NCI-H510A (cell line): ENCODE measurements around the gene FASTKD1.

Source experiments
- DNase-seq: peaks from one replicate; lab custom pipeline; 2025; lab: John Stamatoyannopoulos, UW

The FASTKD1 gene

GRCh38 chr2:169507698-169508097 lies 66.0 kb downstream of the FASTKD1 start:
- DNase-seq, result no peak

- DNase-seq, result no peak
Measured at GRCh38 chr2:169504651-169505050, 69.0 kb downstream of the FASTKD1 start.

GRCh38 chr2:169495310-169495928 lies 78.2 kb downstream of the FASTKD1 start:
- DNase-seq, result no peak

- DNase-seq, result no peak
Measured at GRCh38 chr2:169493360-169493759, 80.3 kb downstream of the FASTKD1 start.

- DNase-seq, result no peak
Measured at GRCh38 chr2:169491378-169491777, 82.3 kb downstream of the FASTKD1 start.

GRCh38 chr2:169490834-169491233 lies 82.8 kb downstream of the FASTKD1 start:
- DNase-seq, result no peak

- no peak for DNase-seq
Measured at GRCh38 chr2:169486487-169486886, 87.2 kb downstream of the FASTKD1 start.

- DNase-seq, result no peak
Measured at GRCh38 chr2:169485650-169486138, 88.0 kb downstream of the FASTKD1 start.

- DNase-seq, result no peak
Measured at GRCh38 chr2:169480079-169480465, 93.6 kb downstream of the FASTKD1 start.
